Endothelial cell of umbilical vein (primary cell): ENCODE data around the gene UGT3A2. TPM values are rescaled to one million over a fixed set of nuclear protein-coding genes. Genes with fewer than 3 reads are reported as not detected.

Experiments
- BruUV-seq: library from RNA; stranded (reverse); fragments of 400-500 nt; replicated peaks from 2 replicates; lab custom pipeline; 2021; lab: Mats Ljungman, UMichigan
- CTCF ChIA-PET: fragments of 300-600, 350-600 bp; sonication (Branson Sonifier 250); formaldehyde crosslinking; loops from one replicate; lab custom pipeline; 2021; ENCODE audit warnings: antibody characterized with exemption, inconsistent platforms; lab: Charles Lee
- POLR2A ChIA-PET: fragments of 300-600, 350-600 bp; sonication (Branson Sonifier 250); formaldehyde crosslinking; loops from one replicate; lab custom pipeline; 2021; ENCODE audit warnings: antibody characterized with exemption, inconsistent platforms; lab: Charles Lee
- DNase-seq: peaks from one replicate; pipeline ENCODE4 v3.0.0-alpha.2; 2011; ENCODE audit warnings: low read depth, low spot score
- FAIRE-seq: peaks from 2 replicates; lab custom pipeline; 2011; peaks lifted over from hg19 to GRCh38; lab: Jason Lieb, UNC
- H2AFZ ChIP-seq: 2 replicates; pipeline ENCODE4 v1.6.0; 2012; ENCODE audit warnings: low read depth, low read length, control low read depth, inconsistent platforms
- H3K27ac ChIP-seq: 2 replicates; pipeline ENCODE4 v1.5.1; 2011; ENCODE audit warnings: low read depth, mild to moderate bottlenecking, control low read depth, low read length, moderate library complexity; ENCODE audit not compliant: insufficient read depth
- H3K27me3 ChIP-seq, 2 experiments: 2 replicates each; pipeline versions ENCODE4 v1.6.0 to v1.6.1; 2011; ENCODE audit warnings: low read length in 2 of 2, mixed read lengths in 1 of 2; ENCODE audit not compliant: control insufficient read depth in 2 of 2, insufficient read depth in 2 of 2
- H3K36me3 ChIP-seq, 2 experiments: 2 replicates in 1 of 2; 3 replicates in 1 of 2; pipeline ENCODE4 v1.5.1; 2011; ENCODE audit warnings: low read length in 2 of 2, mild to moderate bottlenecking in 1 of 2, moderate library complexity in 1 of 2; ENCODE audit not compliant: control insufficient read depth in 2 of 2, insufficient read depth in 2 of 2; ENCODE audit errors: extremely low read depth in 1 of 2
- H3K4me1 ChIP-seq: 3 replicates; pipeline ENCODE4 v1.5.1; 2011; ENCODE audit warnings: mild to moderate bottlenecking, low read length; ENCODE audit not compliant: control insufficient read depth, insufficient read depth; ENCODE audit errors: extremely low read depth
- H3K4me2 ChIP-seq: 2 replicates; pipeline ENCODE4 v1.6.1; 2011; ENCODE audit warnings: low read length, control low read depth, mixed read lengths; ENCODE audit not compliant: insufficient read depth
- H3K4me3 ChIP-seq, 3 experiments: fragments of 200-600 bp in 1 of 3; sonication (generic), shearing (Covaris generic) in 1 of 3; replicated peaks in 1 of 3; 2 replicates each; pipeline ENCODE4 v1.5.1; 2011 to 2016; ENCODE audit warnings: control low read depth in 3 of 3, low read length in 3 of 3, mild to moderate bottlenecking in 2 of 3, inconsistent platforms in 1 of 3, low read depth in 1 of 3, moderate library complexity in 1 of 3; ENCODE audit not compliant: insufficient read depth in 1 of 3
- H3K79me2 ChIP-seq: 2 replicates; pipeline ENCODE4 v1.6.0; 2012; ENCODE audit warnings: low read length, inconsistent platforms; ENCODE audit not compliant: control insufficient read depth, insufficient read depth
- H3K9ac ChIP-seq: replicated peaks from 2 replicates; pipeline ENCODE3; 2011; ENCODE audit warnings: low read length, control low read depth; ENCODE audit not compliant: insufficient read depth; ENCODE audit errors: extremely low read depth
- H3K9me1 ChIP-seq: replicated peaks from 3 replicates; pipeline ENCODE4 v1.6.0; 2011; ENCODE audit warnings: mild to moderate bottlenecking, low read length; ENCODE audit not compliant: control insufficient read depth, insufficient read depth; ENCODE audit errors: extremely low read depth
- H3K9me3 ChIP-seq: replicated peaks from 2 replicates; pipeline ENCODE4 v1.5.1; 2012; ENCODE audit warnings: low read length, inconsistent platforms; ENCODE audit not compliant: control insufficient read depth, insufficient read depth
- H4K20me1 ChIP-seq: replicated peaks from 2 replicates; pipeline ENCODE3; 2011; ENCODE audit warnings: mild to moderate bottlenecking, low read length; ENCODE audit not compliant: control insufficient read depth, insufficient read depth; ENCODE audit errors: extremely low read depth
- CTCF ChIP-seq, 2 donors: IDR thresholded peaks; 1 replicate in 1 of 2; 2 replicates in 1 of 2; pipeline ENCODE4 v1.5.1; 2011; ENCODE audit warnings: low read length in 2 of 2, mild to moderate bottlenecking in 2 of 2, moderate library complexity in 2 of 2, control low read depth in 1 of 2, inconsistent platforms in 1 of 2, low read depth in 1 of 2; ENCODE audit not compliant: insufficient read depth in 1 of 2; ENCODE audit errors: extremely low read depth in 1 of 2
- EZH2 ChIP-seq: IDR thresholded peaks from 2 replicates; pipeline ENCODE4 v1.6.1; 2012; ENCODE audit warnings: borderline replicate concordance, low read depth, mild to moderate bottlenecking, moderate library complexity, low read length, inconsistent platforms; ENCODE audit not compliant: severe bottlenecking
- FOS ChIP-seq: IDR thresholded peaks from 2 replicates; pipeline ENCODE4 v1.6.1; 2011; ENCODE audit warnings: mild to moderate bottlenecking, low read length, moderate library complexity, borderline replicate concordance; ENCODE audit not compliant: insufficient read depth
- GATA2 ChIP-seq: IDR thresholded peaks from 2 replicates; pipeline ENCODE4 v1.7.0; 2011; ENCODE audit warnings: low read depth, mild to moderate bottlenecking, moderate library complexity, mixed read lengths, low read length; ENCODE audit not compliant: insufficient read length, insufficient read depth
- JUN ChIP-seq: IDR thresholded peaks from 2 replicates; pipeline ENCODE4 v1.6.1; 2011; ENCODE audit warnings: borderline replicate concordance, low read depth; ENCODE audit not compliant: insufficient read length, insufficient read depth
- MAX ChIP-seq: IDR thresholded peaks from 2 replicates; pipeline ENCODE4 v1.6.1; 2011; ENCODE audit not compliant: insufficient read depth, insufficient read length
- POLR2A ChIP-seq: IDR thresholded peaks from 2 replicates; pipeline ENCODE4 v1.6.1; 2012; ENCODE audit warnings: low read depth, mild to moderate bottlenecking, control low read depth, low read length
- dilution Hi-C: fragments of 300-500 bp; cut with MboI; formaldehyde crosslinking; loops from one replicate; pipeline ENCODE4 v1.15.0; 2019; ENCODE audit warnings: low sequenced_read_pairs; ENCODE audit not compliant: extremely low pct_ligation_motif_present
- intact Hi-C: fragments of 100-400 bp; cut with micrococcal nuclease; formaldehyde crosslinking; loops from one replicate; pipeline ENCODE4 v1.10.0; 2022
- polyA plus RNA-seq, 4 experiments: library from polyadenylated mRNA; depleted of rRNA in 3 of 4; stranded (reverse) in 3 of 4; unstranded in 1 of 4; fragments of >200 nt; gene quantifications; 2 replicates each; pipeline versions ENCODE4 v1.2.1 to v1.2.3, GENCODE V29; 2011 to 2012; ENCODE audit warnings: missing spikeins in 1 of 4
- small RNA-seq: library from RNA; depleted of rRNA; stranded (forward); fragments of <200 nt; gene quantifications from one replicate; pipeline ENCODE3, GENCODE V24; 2012; ENCODE audit warnings: low replicate concordance, low read depth; ENCODE audit not compliant: insufficient read depth, insufficient read length
- total RNA-seq: library from RNA; stranded (reverse); gene quantifications from 2 replicates; pipeline ENCODE4 v1.2.3, GENCODE V29; 2021

Gene UGT3A2
- total and polyA plus RNA-seq, 2 donors (not counting 3 experiments of a cell fraction or from before 2014, with no cell fraction given), result not detected

- Histone ChIP-seq H2AFZ (no peak overlapping the region), H3K4me1 (no peaks in the 10 kb centered on the region), H3K4me2 (no peak overlapping the region), H3K36me3 (no peaks in the 10 kb centered on the region), H3K9me3 (no peaks in the 10 kb centered on the region), H3K4me3 (no peak overlapping the region), H3K9me1 (no peaks in the 10 kb centered on the region), H3K9ac (no peak overlapping the region), H3K27me3 (no peaks in the 10 kb centered on the region), H4K20me1 (no peaks in the 10 kb centered on the region), H3K27ac (no peak overlapping the region), H3K79me2 (no peaks in the 10 kb centered on the region)
- intact Hi-C loops, result no loop called here
- TF ChIP-seq FOS (no peak), JUN (no peak), GATA2 (no peak), MAX (no peak), EZH2 (no peak), CTCF (IDR thresholded peaks at IDR 0.05; ENCODE audit: extremely low read depth in 1 of 2, insufficient read depth in 1 of 2, low read depth in 1 of 2, low read length in 2 of 2) (no peak), POLR2A (no peak)
- FAIRE-seq (no peak), DNase-seq (no peak)
- ChIA-PET CTCF (no interaction called here), POLR2A (no interaction called here)
- BruUV-seq, result no TSS peak
- dilution Hi-C loops, result no loop called here
Observed at GRCh38 chr5:35987776-35988175, 78.9 kb downstream of the UGT3A2 start.

Small RNA genes lying within 50 kb of the gene (small RNA-seq; reads per million reads assigned to genes)
- gene AC016612.1, result not detected

Other genes with a start within 250 kb of the UGT3A2 start
- gene IL7R, start 210.0 kb downstream of the UGT3A2 start, total RNA-seq, result 1.2 TPM in 2 replicates
- gene IL7R, start 210.0 kb downstream of the UGT3A2 start, polyA plus RNA-seq, result 1.0 and 1.2 TPM in 2 replicates
- not detected in 2 replicates for gene CAPSL, start 128.3 kb downstream of the UGT3A2 start, total RNA-seq
- gene CAPSL, start 128.3 kb downstream of the UGT3A2 start, polyA plus RNA-seq, result not detected in 2 replicates
- not detected in 2 replicates for gene UGT3A1, start 75.5 kb downstream of the UGT3A2 start, total RNA-seq
- gene UGT3A1, start 75.5 kb downstream of the UGT3A2 start, polyA plus RNA-seq, result not detected in 2 replicates
- gene LMBRD2, start 85.0 kb upstream of the UGT3A2 start, total RNA-seq, result 5.2 and 6.6 TPM in 2 replicates
- 1.0 and 1.2 TPM in 2 replicates for gene LMBRD2, start 85.0 kb upstream of the UGT3A2 start, polyA plus RNA-seq
- 40.9 and 42.0 TPM in 2 replicates for gene SKP2, start 85.2 kb upstream of the UGT3A2 start, total RNA-seq
- gene SKP2, start 85.2 kb upstream of the UGT3A2 start, polyA plus RNA-seq, result 9.8 and 12.5 TPM in 2 replicates
- 18.2 and 20.3 TPM in 2 replicates for gene NADK2, start 175.0 kb upstream of the UGT3A2 start, total RNA-seq
- gene NADK2, start 175.0 kb upstream of the UGT3A2 start, polyA plus RNA-seq, result 3.6 and 4.0 TPM in 2 replicates
- gene RANBP3L, start 235.0 kb upstream of the UGT3A2 start, total RNA-seq, result not detected in 2 replicates
- not detected in 2 replicates for gene RANBP3L, start 235.0 kb upstream of the UGT3A2 start, polyA plus RNA-seq